Stimulated activated CD4-positive, alpha-beta T cell treated with anti-CD3 and anti-CD28 coated beads, Interleukin-1b, Interleukin-23, amount 100 ng/mL, for 1 hour (primary cell): ENCODE measurements around the gene HSPH1.
"Not testable (repeated sequence)": the region's sequence is repeated elsewhere in the genome, so short reads cannot be mapped to it uniquely, and the experiment has no call there.

Experiments
- DNase-seq, 2 donors: peaks; one replicate each; pipeline ENCODE4 v3.0.0-alpha.2; 2020; ENCODE audit warnings: low read depth in 2 of 2

The HSPH1 gene

DNA sequence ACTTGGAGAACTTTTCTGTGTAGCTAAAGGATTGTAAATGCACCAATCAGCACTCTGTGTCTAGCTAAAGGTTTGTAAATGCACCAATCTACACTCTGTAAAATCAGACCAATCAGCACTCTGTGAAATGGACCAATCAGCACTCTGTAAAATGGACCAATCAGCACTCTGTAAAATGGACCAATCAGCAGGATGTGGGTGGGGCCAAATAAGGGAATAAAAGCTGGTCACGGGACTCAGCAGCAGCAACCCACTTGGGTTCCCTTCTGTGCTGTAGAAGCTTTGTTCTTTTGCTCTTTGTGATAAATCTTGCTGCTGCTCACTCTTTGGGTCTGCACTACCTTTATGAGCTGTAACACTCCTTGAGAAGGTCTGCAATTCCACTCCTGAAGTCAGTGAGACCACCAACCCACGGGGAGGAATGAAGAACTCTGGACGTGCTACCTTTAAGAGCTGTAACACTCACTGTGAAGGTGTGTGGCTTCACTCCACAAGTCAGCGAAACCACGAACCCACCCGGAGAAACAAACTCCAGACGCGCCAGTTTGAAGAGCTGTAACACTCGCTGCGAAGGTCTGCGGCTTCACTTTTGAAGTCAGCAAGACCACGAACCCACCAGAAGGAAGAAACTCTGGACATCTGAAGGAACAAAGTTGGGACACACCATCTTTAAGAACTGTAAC, 16.2 kb upstream of the HSPH1 start:
- DNase-seq = not testable (repeated sequence)

- no peak for DNase-seq
Observed at GRCh38 chr13:31175847-31176532, 14.3 kb upstream of the HSPH1 start.

GRCh38 chr13:31174018-31174417, 12.3 kb upstream of the HSPH1 start:
- no peak for DNase-seq

DNA sequence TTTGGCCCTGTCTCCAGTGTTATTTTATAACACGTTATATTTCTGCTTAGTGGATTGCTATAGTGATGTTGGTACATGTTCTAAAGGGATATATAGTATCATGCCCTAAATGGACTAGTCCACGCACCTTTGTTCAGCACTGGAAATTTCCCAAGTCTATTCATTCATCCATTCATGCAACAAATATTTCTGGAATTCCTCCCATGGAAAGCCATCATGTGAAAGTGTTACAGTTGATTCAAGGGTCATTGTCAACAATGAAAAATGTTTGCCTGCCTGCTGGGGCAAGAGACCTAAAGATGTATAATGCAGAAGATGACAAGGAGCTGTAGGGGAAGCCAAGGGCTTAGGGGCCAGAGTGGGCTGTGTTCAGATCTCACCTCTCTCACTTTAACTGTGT, 10.8 kb upstream of the HSPH1 start:
- no peak for DNase-seq

DNA sequence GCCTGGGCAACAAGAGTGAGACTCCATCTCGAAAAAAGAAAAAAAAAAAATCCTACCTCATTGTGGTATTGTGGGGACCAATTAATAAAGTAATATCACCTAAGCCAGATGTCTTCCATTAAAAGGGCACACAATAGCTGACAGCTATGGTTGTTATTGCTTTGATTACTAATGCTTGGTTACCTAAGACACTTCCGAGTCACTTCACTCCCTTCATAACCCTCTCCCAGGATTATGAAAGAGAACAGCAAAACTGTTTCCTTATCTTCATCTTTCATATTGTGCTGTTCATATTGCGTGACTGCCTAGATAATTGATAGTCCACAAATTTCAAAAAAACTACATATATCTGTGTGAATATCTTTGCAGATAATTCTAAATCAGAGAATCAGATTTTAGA, 10.3 kb upstream of the HSPH1 start:
- no peak for DNase-seq

DNA sequence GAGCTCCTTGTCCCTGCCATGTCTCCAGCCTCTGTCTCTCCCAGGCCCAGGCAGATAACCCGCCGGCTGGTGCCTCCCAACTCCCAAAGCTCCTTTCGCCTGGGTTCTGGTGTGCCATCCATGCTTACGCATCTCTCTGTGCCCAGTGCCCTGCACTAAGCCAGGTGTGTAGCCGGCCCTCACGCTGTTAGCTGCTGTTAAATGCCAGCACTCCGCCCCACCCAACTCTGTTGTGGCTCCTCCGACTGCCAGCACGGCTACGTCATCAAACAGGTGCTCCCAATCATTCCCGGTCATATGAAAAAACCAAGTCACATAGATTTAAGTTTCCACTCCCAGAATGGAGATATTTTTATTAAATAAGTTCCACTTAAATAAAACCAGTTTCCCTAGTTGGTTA, 7.0 kb upstream of the HSPH1 start:
- no peak for DNase-seq

- no peak for DNase-seq
Observed at GRCh38 chr13:31168166-31168565, 6.5 kb upstream of the HSPH1 start.

- no peak for DNase-seq
Observed at GRCh38 chr13:31167490-31167889, 5.8 kb upstream of the HSPH1 start.

DNA sequence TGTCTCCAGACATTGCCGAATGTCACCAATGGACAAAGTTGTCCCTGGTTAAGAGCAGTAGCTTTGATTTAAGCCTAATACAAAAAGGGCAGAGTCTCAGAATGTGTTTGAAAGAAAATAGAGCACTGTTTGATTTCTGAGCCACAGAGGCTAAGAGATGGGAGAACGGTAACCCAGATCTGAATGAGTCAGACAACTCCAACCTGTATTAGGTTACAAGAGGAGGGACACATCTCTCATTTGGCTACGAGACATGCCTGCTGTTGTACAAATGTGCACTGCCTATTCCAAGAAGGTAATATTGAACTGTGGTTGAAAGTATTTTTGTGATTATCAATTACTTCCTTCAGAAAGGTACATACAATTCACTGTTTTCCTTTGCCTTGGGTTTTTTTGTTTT, 4.9 kb upstream of the HSPH1 start:
- DNase-seq = no peak

GRCh38 chr13:31162151-31163008, 676 bp upstream of the HSPH1 start:
- DNase-seq = peak; percentile 80 to 87

- peak in 1 of 2 donors; percentile 37 for DNase-seq
Observed at GRCh38 chr13:31160857-31161556, 697 bp downstream of the HSPH1 start.

DNA sequence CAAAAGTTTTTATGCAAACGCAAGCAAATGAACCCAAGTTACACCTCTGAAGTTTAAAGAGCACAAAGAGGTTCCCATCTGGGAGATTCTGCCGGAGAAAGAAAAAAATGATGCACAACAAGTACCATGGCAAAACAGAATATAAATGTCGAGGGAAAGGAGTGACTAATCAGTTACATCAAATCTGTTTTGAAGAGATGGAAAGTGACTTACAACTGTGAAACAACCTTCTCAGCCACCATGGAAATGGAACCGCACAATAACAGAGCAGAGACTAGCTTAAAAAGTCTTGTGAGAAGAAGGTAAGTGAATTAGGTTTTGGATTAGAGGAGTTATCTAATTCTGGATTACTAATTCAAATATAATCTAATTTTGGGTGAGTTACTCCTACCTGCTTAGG, 2.4 kb downstream of the HSPH1 start:
- DNase-seq = no peak

DNA sequence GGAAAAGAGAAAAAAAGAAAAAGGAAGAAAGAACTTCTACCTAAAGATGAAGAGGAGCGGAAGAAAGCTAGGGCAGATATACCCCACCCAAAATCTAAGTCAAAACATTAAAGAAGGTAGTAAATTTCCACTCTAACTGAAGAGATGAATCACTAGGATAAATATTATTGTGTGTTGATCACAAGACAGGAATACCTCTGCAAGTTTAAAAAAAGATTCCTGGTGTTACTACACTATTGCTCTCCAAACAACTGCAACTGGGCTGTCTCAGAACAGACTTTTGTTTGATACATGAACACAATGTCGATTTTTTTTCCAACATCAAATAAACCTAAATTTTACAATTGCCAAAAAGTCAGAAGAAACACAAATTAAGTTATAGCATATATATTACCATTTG, 6.8 kb downstream of the HSPH1 start:
- DNase-seq = no peak

DNA sequence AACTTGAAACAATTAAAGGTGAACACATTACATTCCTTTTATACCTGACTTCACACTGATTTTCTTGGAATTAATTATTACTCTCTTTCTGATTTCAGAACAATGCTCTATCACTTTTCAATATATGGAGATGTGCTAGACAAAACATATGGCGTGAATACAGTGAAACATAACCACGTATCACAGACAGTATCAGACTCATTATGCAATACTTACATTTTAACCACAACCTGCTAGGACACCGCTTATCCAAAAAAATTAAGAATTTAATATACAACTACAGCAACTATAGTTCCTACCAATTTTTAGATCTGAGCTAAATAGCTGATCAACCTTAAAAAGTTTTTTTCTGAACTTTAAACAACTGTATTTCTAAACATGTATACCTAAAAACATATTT, 9.9 kb downstream of the HSPH1 start:
- no peak for DNase-seq

DNA sequence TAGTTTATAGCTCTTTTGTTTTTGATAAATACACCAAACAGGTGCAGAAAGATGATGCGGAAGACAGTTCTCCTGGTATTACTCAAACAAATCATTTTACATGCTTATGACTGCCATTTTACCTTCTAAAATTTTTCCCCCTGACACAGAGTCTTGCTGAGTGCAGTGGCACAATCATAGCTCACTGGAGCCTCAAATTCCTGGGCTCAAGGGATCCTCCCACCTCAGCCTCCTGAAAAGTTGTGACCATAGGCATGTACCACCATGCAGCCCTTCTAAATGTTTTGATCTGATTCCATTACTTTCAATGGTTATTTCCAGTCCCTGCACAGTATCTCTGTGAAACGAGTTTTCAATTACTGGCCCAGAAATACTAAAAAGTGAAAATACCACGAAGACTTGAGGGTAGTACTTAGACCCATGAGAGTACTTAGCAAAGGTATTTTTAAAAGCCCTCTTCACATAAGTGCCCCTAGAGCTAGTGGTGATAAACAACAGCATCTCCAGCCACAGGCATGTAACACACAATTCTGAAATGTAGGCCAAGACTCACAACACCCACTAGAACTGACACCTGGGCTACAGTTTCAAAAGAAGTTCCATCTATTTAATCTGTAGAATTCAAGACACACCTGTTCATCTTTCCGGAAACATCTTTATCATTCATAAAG, 11.3 kb downstream of the HSPH1 start:
- no peak for DNase-seq

DNA sequence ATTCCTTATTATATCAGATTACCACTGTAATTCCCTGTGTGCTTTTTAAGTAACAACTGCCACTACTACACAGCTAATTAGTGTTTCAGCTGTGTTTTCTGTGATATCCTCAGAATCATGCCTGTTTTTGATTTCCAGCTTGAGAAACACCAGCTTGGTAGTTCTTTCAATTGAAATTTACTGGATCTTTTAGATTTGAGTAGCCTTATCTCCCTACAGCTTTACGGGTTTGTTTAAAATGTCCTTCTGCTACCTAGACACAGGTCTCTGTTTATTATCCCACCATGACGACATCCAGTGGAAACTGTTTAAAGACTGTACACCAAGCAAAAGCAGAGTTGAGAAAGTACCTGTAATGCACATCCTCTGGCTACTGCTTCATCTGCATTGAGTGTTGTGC, 12.1 kb downstream of the HSPH1 start:
- DNase-seq = no peak

DNA sequence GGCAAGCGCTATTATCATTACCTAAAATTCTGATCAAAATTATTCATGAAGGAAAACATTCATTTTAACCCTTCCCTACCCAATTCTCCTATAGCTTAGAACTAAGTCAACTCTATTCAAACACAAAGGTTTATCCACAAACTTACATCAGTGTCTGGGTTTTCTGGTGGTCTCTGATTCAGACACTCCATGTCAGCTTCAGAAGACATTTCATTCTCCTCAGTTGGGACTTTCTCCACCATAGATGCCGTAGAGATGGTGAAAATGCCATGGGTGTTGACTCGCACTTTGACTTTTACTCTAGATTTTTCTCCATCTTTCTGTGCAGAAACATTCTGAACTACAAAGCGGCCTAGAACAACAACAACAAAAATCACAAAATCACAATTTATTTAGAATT, 16.3 kb downstream of the HSPH1 start:
- no peak for DNase-seq

DNA sequence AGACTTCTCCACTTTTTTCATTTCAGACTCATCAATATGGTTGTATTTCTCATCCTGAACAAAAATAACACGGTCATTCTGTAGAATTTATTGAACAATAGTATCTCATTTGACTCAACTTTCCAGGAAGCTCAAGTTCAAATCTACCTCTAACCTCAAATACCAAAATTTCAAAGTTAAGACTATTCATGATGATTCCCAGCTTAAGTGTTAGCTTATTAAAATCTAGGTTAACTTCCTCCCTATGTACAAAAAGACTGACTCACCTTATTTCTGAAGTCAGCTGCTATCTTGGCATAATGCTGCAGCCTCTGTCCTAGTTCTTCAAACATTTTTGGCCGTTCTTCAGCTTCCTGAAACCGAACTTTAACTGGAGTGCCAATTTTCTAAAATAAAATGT, 23.2 kb downstream of the HSPH1 start:
- DNase-seq = no peak

- DNase-seq = no peak
Observed at GRCh38 chr13:31136724-31137123, 25.0 kb downstream of the HSPH1 start.

DNA sequence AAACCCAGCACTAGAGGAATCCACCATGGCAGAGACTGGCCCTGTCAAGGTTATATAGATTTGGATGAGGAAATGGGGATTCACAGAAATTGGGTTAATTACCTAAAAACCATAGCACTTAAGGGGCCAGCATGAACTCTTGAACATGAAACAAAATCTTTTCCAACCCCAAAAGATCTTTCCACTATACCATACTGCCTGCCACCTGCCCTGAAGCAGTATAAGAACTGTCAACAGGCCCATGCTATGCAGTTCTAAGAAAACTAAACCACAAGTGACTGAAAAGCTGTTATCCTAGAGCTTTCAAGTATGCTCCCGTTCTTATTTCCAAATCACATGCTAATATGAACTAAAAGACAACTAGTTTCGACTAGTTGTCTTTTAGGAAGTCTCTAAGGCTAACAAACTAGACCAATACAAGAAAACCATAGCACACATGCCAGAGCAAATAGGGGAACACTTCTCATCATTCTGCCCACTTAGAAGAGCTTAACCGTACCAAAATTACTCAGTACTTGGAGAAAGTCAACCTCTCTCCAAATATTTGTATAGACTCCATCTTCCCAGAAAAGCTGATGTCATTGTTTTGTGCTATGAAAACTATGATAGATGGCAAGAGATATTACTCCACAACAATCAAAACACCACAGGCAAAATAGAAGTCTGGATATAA, 27.5 kb downstream of the HSPH1 start:
- no peak for DNase-seq

DNA sequence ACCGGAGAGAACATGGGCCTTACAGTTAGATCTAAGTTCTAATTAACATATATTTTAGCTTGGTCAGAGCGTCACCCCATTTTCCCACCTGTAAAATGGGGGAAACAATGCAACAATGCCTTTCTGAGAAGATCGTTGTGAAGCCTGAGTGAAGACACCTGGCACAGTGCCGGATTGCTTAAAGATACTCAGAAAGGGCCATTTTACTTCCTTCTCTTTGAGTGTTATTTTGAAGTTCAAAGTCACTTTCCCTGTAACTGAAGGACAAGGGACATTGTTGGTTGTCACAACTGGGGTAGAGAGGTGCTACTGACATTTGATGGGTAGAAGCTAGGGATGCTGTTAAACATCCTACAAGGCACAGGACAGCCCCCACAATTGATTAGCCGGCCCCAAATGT, 28.1 kb downstream of the HSPH1 start:
- DNase-seq = no peak
